OCI-LY7 (cell line): ENCODE results near the gene GRIA4.

Experiments used
- EZH2phosphoT487 ChIP-seq: fragments of 200-600 bp; sonication (generic); IDR thresholded peaks from 2 replicates; pipeline ENCODE4 v1.6.1; 2018; ENCODE audit warnings: low read depth, borderline replicate concordance, mild to moderate bottlenecking, mixed run types, antibody characterized with exemption, low read length, moderate library complexity, mixed read lengths
- TF ChIP-seq, protein P1 (sequence below): fragments of 200-600 bp; sonication (generic); conservative IDR thresholded peaks from 2 replicates; pipeline ENCODE4 v1.5.1; 2014; ENCODE audit warnings: mild to moderate bottlenecking, antibody characterized with exemption, low read length, moderate library complexity, mixed read lengths

DNA sequence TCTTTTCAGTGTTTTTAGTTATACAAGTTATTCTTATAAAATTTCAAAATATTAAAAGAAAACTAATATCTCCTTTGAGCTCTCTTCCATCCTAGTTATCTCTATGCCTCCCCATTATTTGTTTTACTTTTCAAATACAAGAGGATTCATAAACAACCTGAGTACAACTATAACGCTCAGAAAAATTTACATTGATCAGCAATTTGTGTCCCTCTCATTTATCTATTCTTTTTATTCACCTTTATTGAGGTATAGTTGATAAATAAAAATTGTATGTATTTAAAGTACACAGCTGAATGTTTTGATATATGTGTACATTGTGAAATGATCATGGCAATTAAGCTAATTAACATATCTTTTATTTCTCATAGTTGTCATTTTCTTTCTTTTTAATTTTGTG lies 57.6 kb downstream of the GRIA4 start:
- TF ChIP-seq, protein P1, sequence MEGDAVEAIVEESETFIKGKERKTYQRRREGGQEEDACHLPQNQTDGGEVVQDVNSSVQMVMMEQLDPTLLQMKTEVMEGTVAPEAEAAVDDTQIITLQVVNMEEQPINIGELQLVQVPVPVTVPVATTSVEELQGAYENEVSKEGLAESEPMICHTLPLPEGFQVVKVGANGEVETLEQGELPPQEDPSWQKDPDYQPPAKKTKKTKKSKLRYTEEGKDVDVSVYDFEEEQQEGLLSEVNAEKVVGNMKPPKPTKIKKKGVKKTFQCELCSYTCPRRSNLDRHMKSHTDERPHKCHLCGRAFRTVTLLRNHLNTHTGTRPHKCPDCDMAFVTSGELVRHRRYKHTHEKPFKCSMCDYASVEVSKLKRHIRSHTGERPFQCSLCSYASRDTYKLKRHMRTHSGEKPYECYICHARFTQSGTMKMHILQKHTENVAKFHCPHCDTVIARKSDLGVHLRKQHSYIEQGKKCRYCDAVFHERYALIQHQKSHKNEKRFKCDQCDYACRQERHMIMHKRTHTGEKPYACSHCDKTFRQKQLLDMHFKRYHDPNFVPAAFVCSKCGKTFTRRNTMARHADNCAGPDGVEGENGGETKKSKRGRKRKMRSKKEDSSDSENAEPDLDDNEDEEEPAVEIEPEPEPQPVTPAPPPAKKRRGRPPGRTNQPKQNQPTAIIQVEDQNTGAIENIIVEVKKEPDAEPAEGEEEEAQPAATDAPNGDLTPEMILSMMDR, result no peak
- TF ChIP-seq EZH2phosphoT487, result no peak
